Ishikawa (cell line): ENCODE measurements around the gene TMEM165.

Experiments used
- CEBPB ChIP-seq: IDR thresholded peaks from 2 replicates; pipeline ENCODE4 v1.6.1; 2012
- EGR1 ChIP-seq: IDR thresholded peaks from 2 replicates; pipeline ENCODE4 v1.6.1; 2012
- EP300 ChIP-seq: IDR thresholded peaks from 2 replicates; pipeline ENCODE4 v1.6.1; 2012; ENCODE audit warnings: borderline replicate concordance
- USF1 ChIP-seq: IDR thresholded peaks from 2 replicates; pipeline ENCODE4 v1.6.1; 2012
- TF ChIP-seq, protein P1 (sequence below): IDR thresholded peaks from 2 replicates; pipeline ENCODE4 v1.6.1; 2012

DNA sequence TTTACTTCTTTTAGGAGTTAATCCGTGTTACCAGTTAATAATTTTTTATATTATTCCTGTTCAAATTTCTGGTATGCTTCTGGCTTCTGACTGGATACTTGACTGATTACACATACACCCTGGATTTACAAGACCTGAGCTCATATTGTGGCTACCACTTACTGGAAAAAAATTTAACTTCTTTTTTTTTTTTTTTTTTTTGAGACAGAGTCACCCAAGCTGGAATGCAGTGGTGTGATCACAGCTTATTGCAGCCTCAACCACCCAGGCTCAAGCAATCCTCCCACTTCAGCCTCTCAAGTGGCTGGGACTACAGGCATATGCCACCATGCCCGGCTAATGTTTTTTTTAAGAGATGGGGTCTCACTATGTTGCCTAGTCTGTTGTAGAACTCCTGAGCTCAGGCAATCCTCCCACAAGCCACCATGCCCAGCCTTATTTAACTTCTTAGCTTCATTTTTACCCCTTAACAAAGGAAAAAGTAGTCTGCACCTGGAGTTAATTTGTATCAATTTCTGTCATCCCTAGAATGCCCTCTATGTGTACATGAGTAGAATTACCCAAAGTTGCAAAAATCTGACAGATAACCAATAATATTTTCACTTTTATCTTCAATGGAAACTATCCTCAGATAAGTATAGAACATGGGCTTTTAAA, 50.3 kb downstream of the TMEM165 start:
- TF ChIP-seq, protein P1, sequence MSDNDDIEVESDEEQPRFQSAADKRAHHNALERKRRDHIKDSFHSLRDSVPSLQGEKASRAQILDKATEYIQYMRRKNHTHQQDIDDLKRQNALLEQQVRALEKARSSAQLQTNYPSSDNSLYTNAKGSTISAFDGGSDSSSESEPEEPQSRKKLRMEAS = no peak
- TF ChIP-seq CEBPB (no peak), EGR1 (no peak), EP300 (no peak), USF1 (no peak)
